HEK293T (cell line): Measurements from ENCODE around the gene SPDYA.

Experiments
- ARNT ChIP-seq: fragments of 450-650 bp; IDR thresholded peaks from 2 replicates; pipeline ENCODE4 v1.6.1; 2017; ENCODE audit warnings: mild to moderate bottlenecking
- BHLHE40 ChIP-seq: fragments of 450-650 bp; IDR thresholded peaks from 2 replicates; pipeline ENCODE4 v1.6.1; 2016; ENCODE audit warnings: mild to moderate bottlenecking, moderate library complexity, borderline replicate concordance
- ELF4 ChIP-seq: fragments of 450-650 bp; IDR thresholded peaks from 2 replicates; pipeline ENCODE4 v1.6.1; 2017; ENCODE audit warnings: antibody characterized with exemption
- FOXA1 ChIP-seq: fragments of 450-650 bp; IDR thresholded peaks from 2 replicates; pipeline ENCODE4 v1.6.1; 2016; ENCODE audit warnings: mild to moderate bottlenecking
- FOXK2 ChIP-seq: fragments of 450-650 bp; IDR thresholded peaks from 2 replicates; pipeline ENCODE4 v1.6.1; 2016; ENCODE audit warnings: mild to moderate bottlenecking
- FOXM1 ChIP-seq: fragments of 450-650 bp; IDR thresholded peaks from 2 replicates; pipeline ENCODE4 v1.6.1; 2017; ENCODE audit warnings: mild to moderate bottlenecking, borderline replicate concordance
- HDGF ChIP-seq: fragments of 450-650 bp; IDR thresholded peaks from 2 replicates; pipeline ENCODE4 v1.6.1; 2017; ENCODE audit warnings: antibody characterized with exemption, borderline replicate concordance
- L3MBTL2 ChIP-seq: fragments of 450-650 bp; conservative IDR thresholded peaks from 2 replicates; pipeline ENCODE4 v1.6.1; 2016; ENCODE audit warnings: mild to moderate bottlenecking
- NFRKB ChIP-seq: fragments of 450-650 bp; IDR thresholded peaks from 2 replicates; pipeline ENCODE4 v1.6.1; 2016; ENCODE audit warnings: mild to moderate bottlenecking, moderate library complexity
- PKNOX1 ChIP-seq: fragments of 450-650 bp; IDR thresholded peaks from 2 replicates; pipeline ENCODE4 v1.6.1; 2016
- SP1 ChIP-seq: fragments of 450-650 bp; IDR thresholded peaks from 2 replicates; pipeline ENCODE4 v1.6.1; 2017
- SUZ12 ChIP-seq: fragments of 450-650 bp; IDR thresholded peaks from 2 replicates; pipeline ENCODE4 v1.6.1; 2016; ENCODE audit warnings: mild to moderate bottlenecking
- TARDBP ChIP-seq: fragments of 450-650 bp; IDR thresholded peaks from 2 replicates; pipeline ENCODE4 v1.6.1; 2016
- ZNF384 ChIP-seq: fragments of 450-650 bp; IDR thresholded peaks from 2 replicates; pipeline ENCODE4 v1.6.1; 2016

GRCh38 chr2:28871620-28872019 lies 61.0 kb downstream of the SPDYA start:
- TF ChIP-seq FOXK2 (no peak), FOXM1 (no peak), FOXA1 (no peak), BHLHE40 (no peak), SUZ12 (no peak), PKNOX1 (no peak), ELF4 (no peak), ARNT (no peak), L3MBTL2 (no peak), TARDBP (no peak), SP1 (no peak), NFRKB (no peak), HDGF (no peak), ZNF384 (no peak)
